CD14-positive monocyte (primary cell): ENCODE data around the gene EVL. TPM values are rescaled to one million over a fixed set of nuclear protein-coding genes. Genes with fewer than 3 reads are reported as not detected.
"Not testable (repeated sequence)": the region's sequence is repeated elsewhere in the genome, so short reads cannot be mapped to it uniquely, and the experiment has no call there.

ENCODE experiments used
- DNase-seq, 3 donors: peaks; one replicate each; pipeline ENCODE4 v3.0.0-alpha.2; 2011 to 2022
- H2AFZ ChIP-seq: 2 replicates; pipeline ENCODE4 v1.6.0; 2012; ENCODE audit warnings: mild to moderate bottlenecking, low read depth, low read length, inconsistent platforms; ENCODE audit not compliant: insufficient read depth, poor library complexity, severe bottlenecking
- H3K27ac ChIP-seq, 2 donors: 1 replicate in 1 of 2; 2 replicates in 1 of 2; pipeline ENCODE4 v1.5.1; 2012 to 2013; ENCODE audit warnings: low read length in 2 of 2, control low read depth in 1 of 2, inconsistent platforms in 1 of 2, low read depth in 1 of 2, mild to moderate bottlenecking in 1 of 2
- H3K27me3 ChIP-seq, 2 donors: one replicate each; pipeline versions ENCODE4 v1.6.0 to v1.6.1; 2011 to 2013; ENCODE audit warnings: low read length in 2 of 2; ENCODE audit not compliant: control insufficient read depth in 2 of 2, insufficient read depth in 2 of 2
- H3K36me3 ChIP-seq, 2 donors: replicated peaks in 1 of 2; 1 replicate in 1 of 2; 2 replicates in 1 of 2; pipeline versions ENCODE4 v1.5.1 to v1.6.1; 2012 to 2013; ENCODE audit warnings: low read length in 2 of 2, control low read depth in 1 of 2, inconsistent platforms in 1 of 2, mild to moderate bottlenecking in 1 of 2; ENCODE audit not compliant: insufficient read depth in 2 of 2, control insufficient read depth in 1 of 2
- H3K4me1 ChIP-seq, 2 donors: 1 replicate in 1 of 2; 2 replicates in 1 of 2; pipeline versions ENCODE4 v1.5.1 to v1.6.1; 2012 to 2013; ENCODE audit warnings: low read length in 2 of 2, control low read depth in 1 of 2, inconsistent platforms in 1 of 2, mild to moderate bottlenecking in 1 of 2, moderate library complexity in 1 of 2; ENCODE audit not compliant: insufficient read depth in 2 of 2, control insufficient read depth in 1 of 2
- H3K4me2 ChIP-seq: replicated peaks from 2 replicates; pipeline ENCODE3; 2012; ENCODE audit warnings: low read length, moderate library complexity, mild to moderate bottlenecking; ENCODE audit not compliant: poor library complexity, severe bottlenecking; ENCODE audit errors: extremely low read depth
- H3K4me3 ChIP-seq, 3 experiments: fragments of 200-600 bp in 1 of 3; sonication (generic) in 1 of 3; replicated peaks in 1 of 3; 1 replicate in 2 of 3; 2 replicates in 1 of 3; pipeline ENCODE4 v1.5.1; 2011 to 2013; ENCODE audit warnings: low read length in 3 of 3, mild to moderate bottlenecking in 3 of 3, control low read depth in 2 of 3, low read depth in 2 of 3, inconsistent platforms in 1 of 3, moderate library complexity in 1 of 3
- H3K79me2 ChIP-seq: 2 replicates; pipeline ENCODE4 v1.6.0; 2012; ENCODE audit warnings: mild to moderate bottlenecking, control low read depth, inconsistent platforms, low read length, moderate library complexity; ENCODE audit not compliant: insufficient read depth
- H3K9ac ChIP-seq: 2 replicates; pipeline ENCODE4 v1.6.0; 2017; ENCODE audit warnings: low read length, mild to moderate bottlenecking; ENCODE audit not compliant: insufficient read depth, poor library complexity, severe bottlenecking
- H3K9me3 ChIP-seq, 2 donors: replicated peaks in 1 of 2; 1 replicate in 1 of 2; 2 replicates in 1 of 2; pipeline versions ENCODE4 v1.5.1 to v1.6.1; 2012 to 2013; ENCODE audit warnings: low read length in 2 of 2, control low read depth in 1 of 2; ENCODE audit not compliant: control insufficient read depth in 1 of 2, insufficient read depth in 1 of 2
- H4K20me1 ChIP-seq: 2 replicates; pipeline ENCODE4 v1.6.0; 2012; ENCODE audit warnings: mild to moderate bottlenecking, low read length, control low read depth, moderate library complexity; ENCODE audit not compliant: insufficient read depth
- H3K27ac Mint-ChIP-seq, 7 donors: one replicate each; pipeline ENCODE4 v1.8.0; 2020; ENCODE audit warnings: mild to moderate bottlenecking in 7 of 7, mixed read lengths in 7 of 7, moderate library complexity in 6 of 7, inconsistent platforms in 2 of 7
- H3K27me3 Mint-ChIP-seq, 3 donors: one replicate each; pipeline ENCODE4 v1.8.0; 2021 to 2022; ENCODE audit warnings: low read depth in 3 of 3, mild to moderate bottlenecking in 3 of 3, mixed read lengths in 3 of 3, moderate library complexity in 3 of 3, inconsistent platforms in 1 of 3
- H3K36me3 Mint-ChIP-seq, 2 donors: one replicate each; pipeline ENCODE4 v1.8.0; 2020; ENCODE audit warnings: mixed read lengths in 2 of 2, inconsistent platforms in 1 of 2, mild to moderate bottlenecking in 1 of 2
- H3K4me1 Mint-ChIP-seq: one replicate; pipeline ENCODE4 v1.8.0; 2020; ENCODE audit warnings: mild to moderate bottlenecking, mixed read lengths
- H3K4me3 Mint-ChIP-seq, 2 donors: one replicate each; pipeline ENCODE4 v1.8.0; 2020; ENCODE audit warnings: mild to moderate bottlenecking in 2 of 2, mixed read lengths in 2 of 2, moderate library complexity in 1 of 2
- H3K9me3 Mint-ChIP-seq, 7 donors: one replicate each; pipeline ENCODE4 v1.8.0; 2020 to 2022; ENCODE audit warnings: mixed read lengths in 7 of 7, mild to moderate bottlenecking in 6 of 7, moderate library complexity in 6 of 7, inconsistent platforms in 2 of 7
- CTCF ChIP-seq: fragments of 200-600 bp; IDR thresholded peaks from one replicate; pipeline ENCODE4 v1.8.0; 2022; ENCODE audit warnings: antibody characterized with exemption, mild to moderate bottlenecking
- WGBS: methylation state at CpG from one replicate; pipeline ENCODE4 v1.1.5; 2013; ENCODE audit warnings: missing lambda C conversion rate; ENCODE audit not compliant: insufficient coverage; 5-methylcytosine and 5-hydroxymethylcytosine counted together
- intact Hi-C, 2 donors: fragments of 100-400 bp; cut with micrococcal nuclease; formaldehyde crosslinking; loops; one replicate each; pipeline versions ENCODE4 v1.15.0 to v1.15.1; 2023
- polyA plus RNA-seq, 3 donors: library from polyadenylated mRNA; depleted of rRNA in 1 of 3; unstranded in 2 of 3; stranded (reverse) in 1 of 3; fragments of 300-500 nt in 2 of 3; fragments of >200 nt in 1 of 3; fragmentation: Illumina TruSeq in 2 of 3; gene quantifications; 1 replicate in 2 of 3; 2 replicates in 1 of 3; pipeline ENCODE4 v1.2.3, GENCODE V29; 2012 to 2021

Gene EVL
- polyA plus RNA-seq, 3 donors = 3.2 to 131 (median 6.7) TPM

- no peaks in the 10 kb centered on the region for H3K79me2 ChIP-seq
- peaks cover 6% of the 10 kb centered on the region for H3K4me1 Mint-ChIP-seq
- H3K4me1 ChIP-seq = peaks cover 5 to 11% of the 10 kb centered on the region in 2 donors
- H3K36me3 Mint-ChIP-seq = peaks cover 0 to 3% of the 10 kb centered on the region in 2 donors
- no peak overlapping the region for H2AFZ ChIP-seq
- peaks cover 19 to 41% of the 10 kb centered on the region in 2 donors for H3K27me3 ChIP-seq
- DNase-seq = no peak
- no peaks in the 10 kb centered on the region for H4K20me1 ChIP-seq
- no peak overlapping the region for H3K9ac ChIP-seq
- no peak overlapping the region for H3K4me2 ChIP-seq
- intact Hi-C loops = no loop called here
- no peak for TF ChIP-seq CTCF
- no peaks in the 10 kb centered on the region for H3K36me3 ChIP-seq
- no peak overlapping the region for H3K4me3 ChIP-seq
- H3K27me3 Mint-ChIP-seq = peaks cover 40 to 54% (median 42%) of the 10 kb centered on the region in 3 donors
- H3K27ac Mint-ChIP-seq = no peak overlapping the region
- peak overlapping the region in 1 of 2 donors; percentile 26 for H3K4me3 Mint-ChIP-seq
- H3K9me3 ChIP-seq = peaks cover 19 to 23% of the 10 kb centered on the region in 2 donors
- WGBS = 75% methylated on average over 6 of the region's 6 CpGs
- H3K27ac ChIP-seq = no peak overlapping the region
- H3K9me3 Mint-ChIP-seq = peaks cover 9 to 30% (median 24%) of the 10 kb centered on the region in 7 donors
Observed at GRCh38 chr14:100156776-100157175, 91.6 kb downstream of the EVL start.

GRCh38 chr14:100157548-100158232, 92.5 kb downstream of the EVL start:
- H3K4me2 ChIP-seq, H3K36me3 Mint-ChIP-seq, intact Hi-C loops, H3K9ac ChIP-seq, H3K27ac ChIP-seq, H3K4me3 ChIP-seq, H3K79me2 ChIP-seq, H3K4me1 Mint-ChIP-seq, H3K36me3 ChIP-seq, H2AFZ ChIP-seq, DNase-seq, H4K20me1 ChIP-seq: not testable (repeated sequence)
- H3K27ac Mint-ChIP-seq = peak overlapping the region in 1 of 7 donors; percentile 62
- H3K27me3 Mint-ChIP-seq = peaks cover 42 to 55% (median 46%) of the 10 kb centered on the region in 3 donors
- Histone ChIP-seq H3K9me3 (peaks cover 19 to 23% of the 10 kb centered on the region in 2 donors), H3K27me3 (peaks cover 19 to 41% of the 10 kb centered on the region in 2 donors), H3K4me1 (peaks cover 5 to 11% of the 10 kb centered on the region in 2 donors)
- peaks cover 9 to 30% (median 24%) of the 10 kb centered on the region in 7 donors for H3K9me3 Mint-ChIP-seq
- 88% methylated on average over 5 of the region's 16 CpGs for WGBS
- peak overlapping the region in 1 of 2 donors; percentile 79 for H3K4me3 Mint-ChIP-seq
